Vagina (tissue), 2 donors: ENCODE data around the gene GGA3.

Experiments used
- POLR2A ChIP-seq, 2 donors: fragments of 450-650 bp; IDR thresholded peaks; one replicate each; pipeline ENCODE4 v1.6.1; 2017; ENCODE audit warnings: antibody characterized with exemption in 2 of 2, mild to moderate bottlenecking in 2 of 2, moderate library complexity in 2 of 2
- POLR2AphosphoS5 ChIP-seq, 2 donors: sonication (generic); formaldehyde crosslinking; IDR thresholded peaks; one replicate each; pipeline ENCODE4 v1.9.0; 2017; ENCODE audit warnings: antibody characterized with exemption in 2 of 2, mild to moderate bottlenecking in 2 of 2, low read depth in 1 of 2; ENCODE audit not compliant: insufficient read depth in 1 of 2
- TF ChIP-seq, protein P1 (sequence below), 3 experiments: fragments of 450-650 bp in 2 of 3; fragments of 200-600 bp in 1 of 3; sonication (generic) in 1 of 3; IDR thresholded peaks; one replicate each; pipeline ENCODE4 v1.5.1; 2017 to 2019; ENCODE audit warnings: antibody characterized with exemption in 3 of 3, mild to moderate bottlenecking in 2 of 3, moderate library complexity in 2 of 3

DNA sequence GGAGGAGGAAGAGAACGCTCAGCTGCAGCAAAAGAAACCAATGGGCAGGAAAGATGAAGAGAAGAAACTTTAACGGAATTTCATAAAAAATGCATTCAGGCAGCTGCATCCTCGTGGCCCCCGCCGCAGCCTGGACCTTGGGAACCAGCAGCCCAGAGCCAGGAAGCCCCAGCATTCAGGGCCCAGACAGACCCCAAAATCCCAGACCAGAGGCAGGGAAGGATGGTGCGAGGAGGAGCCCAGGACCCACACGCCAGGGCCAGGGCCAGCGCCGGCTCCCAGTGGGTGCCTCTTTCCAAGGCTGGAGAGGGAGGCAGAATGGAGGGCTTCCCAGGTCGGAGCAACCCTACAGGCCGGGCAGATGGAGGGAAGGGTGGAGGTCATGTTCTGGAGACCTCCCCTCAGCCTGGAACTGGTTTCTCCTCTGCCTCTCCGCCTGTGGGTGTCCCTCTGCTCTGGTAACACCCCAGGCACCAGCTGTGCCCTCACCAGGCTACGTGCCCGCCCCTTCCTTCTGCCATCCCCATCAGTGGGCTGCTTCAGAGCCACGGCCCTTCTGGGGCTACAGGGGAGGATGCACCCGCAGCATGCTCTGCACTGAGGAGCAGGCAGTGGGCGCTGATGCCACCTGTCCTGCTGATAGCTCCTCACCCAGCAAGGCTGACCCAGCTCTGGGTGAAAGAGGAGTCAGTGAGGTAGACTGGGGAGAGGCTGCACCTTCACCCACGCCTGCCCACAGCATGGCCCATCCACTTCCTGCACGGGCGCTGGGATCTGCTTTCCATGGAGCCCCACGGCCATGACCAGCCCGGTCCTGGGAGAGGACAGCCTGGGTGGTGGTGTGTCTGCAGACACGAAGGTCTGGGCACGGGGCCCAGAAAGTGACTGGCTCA is 10.8 kb upstream of the GGA3 start:
- TF ChIP-seq POLR2A (IDR thresholded peaks at IDR 0.05) = no peak
- TF ChIP-seq POLR2AphosphoS5 (IDR thresholded peaks at IDR 0.05; ENCODE audit: insufficient read depth in 1 of 2, low read depth in 1 of 2) = no peak
- TF ChIP-seq, protein P1, sequence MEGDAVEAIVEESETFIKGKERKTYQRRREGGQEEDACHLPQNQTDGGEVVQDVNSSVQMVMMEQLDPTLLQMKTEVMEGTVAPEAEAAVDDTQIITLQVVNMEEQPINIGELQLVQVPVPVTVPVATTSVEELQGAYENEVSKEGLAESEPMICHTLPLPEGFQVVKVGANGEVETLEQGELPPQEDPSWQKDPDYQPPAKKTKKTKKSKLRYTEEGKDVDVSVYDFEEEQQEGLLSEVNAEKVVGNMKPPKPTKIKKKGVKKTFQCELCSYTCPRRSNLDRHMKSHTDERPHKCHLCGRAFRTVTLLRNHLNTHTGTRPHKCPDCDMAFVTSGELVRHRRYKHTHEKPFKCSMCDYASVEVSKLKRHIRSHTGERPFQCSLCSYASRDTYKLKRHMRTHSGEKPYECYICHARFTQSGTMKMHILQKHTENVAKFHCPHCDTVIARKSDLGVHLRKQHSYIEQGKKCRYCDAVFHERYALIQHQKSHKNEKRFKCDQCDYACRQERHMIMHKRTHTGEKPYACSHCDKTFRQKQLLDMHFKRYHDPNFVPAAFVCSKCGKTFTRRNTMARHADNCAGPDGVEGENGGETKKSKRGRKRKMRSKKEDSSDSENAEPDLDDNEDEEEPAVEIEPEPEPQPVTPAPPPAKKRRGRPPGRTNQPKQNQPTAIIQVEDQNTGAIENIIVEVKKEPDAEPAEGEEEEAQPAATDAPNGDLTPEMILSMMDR (IDR thresholded peaks at IDR 0.05) = no peak
